Endometrium (tissue), 2 donors: ENCODE data around the gene SGSM1.

Experiments used
- FAIRE-seq: peaks from 2 replicates; lab custom pipeline; 2012; peaks lifted over from hg19 to GRCh38; lab: Jason Lieb, UNC
- donor health status: control.
- donor health status: control.

The SGSM1 gene

GRCh38 chr22:24951942-24952836 is 146.2 kb downstream of the SGSM1 start, which contains the start of gene KIAA1671:
Gene KIAA1671, plus strand, starts transcription at chr22:24952716. Its CDS starts 75,284 bp downstream, at chr22:25028000.
- FAIRE-seq = no peak

GRCh38 chr22:24952837-24953383 is 146.9 kb downstream of the SGSM1 start:
- no peak for FAIRE-seq

GRCh38 chr22:24953384-24954113 is 147.5 kb downstream of the SGSM1 start:
- FAIRE-seq = no peak

GRCh38 chr22:24954114-24954463 is 148.1 kb downstream of the SGSM1 start:
- FAIRE-seq = no peak

- no peak for FAIRE-seq
Measured at GRCh38 chr22:24954856-24955255, 148.8 kb downstream of the SGSM1 start.

GRCh38 chr22:24957043-24957442 is 151.0 kb downstream of the SGSM1 start:
- FAIRE-seq = no peak

- no peak for FAIRE-seq
Measured at GRCh38 chr22:24961217-24961844, 155.3 kb downstream of the SGSM1 start.

GRCh38 chr22:24962094-24962493 is 156.1 kb downstream of the SGSM1 start:
- no peak for FAIRE-seq

GRCh38 chr22:24962835-24963234 is 156.8 kb downstream of the SGSM1 start:
- FAIRE-seq = no peak

- FAIRE-seq = no peak
Measured at GRCh38 chr22:24964441-24964840, 158.4 kb downstream of the SGSM1 start.

GRCh38 chr22:24965822-24966626 is 160.0 kb downstream of the SGSM1 start:
- no peak for FAIRE-seq

GRCh38 chr22:24968066-24968561 is 162.1 kb downstream of the SGSM1 start:
- no peak for FAIRE-seq

GRCh38 chr22:24969560-24970301 is 163.7 kb downstream of the SGSM1 start:
- FAIRE-seq = no peak

- FAIRE-seq = no peak
Measured at GRCh38 chr22:24972369-24972768, 166.4 kb downstream of the SGSM1 start.

- no peak for FAIRE-seq
Measured at GRCh38 chr22:24973872-24974271, 167.9 kb downstream of the SGSM1 start.

GRCh38 chr22:24975125-24975640 is 169.2 kb downstream of the SGSM1 start:
- FAIRE-seq = no peak

- FAIRE-seq = no peak
Measured at GRCh38 chr22:24975813-24976341, 169.9 kb downstream of the SGSM1 start.

GRCh38 chr22:24976442-24977218 is 170.6 kb downstream of the SGSM1 start:
- FAIRE-seq = no peak
